HG02610 (cell line): ENCODE results near the gene MPC2.
"Not testable (repeated sequence)": the region's sequence is repeated elsewhere in the genome, so short reads cannot be mapped to it uniquely, and the experiment has no call there.

Experiments used
- ATAC-seq: cut with Tn5 transposase; IDR thresholded peaks from one replicate; pipeline ENCODE4 v1.9.1; 2021; ENCODE audit warnings: mild to moderate bottlenecking, moderate library complexity; ENCODE audit not compliant: unreplicated experiment

Gene MPC2

GRCh38 chr1:167909691-167910180, 27.1 kb downstream of the MPC2 start:
- ATAC-seq: no peak

GRCh38 chr1:167905671-167906070, 31.2 kb downstream of the MPC2 start:
- no peak for ATAC-seq

GRCh38 chr1:167905182-167905581, 31.7 kb downstream of the MPC2 start:
- no peak for ATAC-seq

GRCh38 chr1:167904652-167905130, 32.2 kb downstream of the MPC2 start:
- ATAC-seq: no peak

- ATAC-seq: no peak
These were observed 36.0 kb downstream of the MPC2 start for GRCh38 chr1:167900907-167901306.

- ATAC-seq: peak; percentile 88
These were observed 37.6 kb downstream of the MPC2 start for GRCh38 chr1:167899253-167899681.

- no peak for ATAC-seq
These were observed 38.2 kb downstream of the MPC2 start for GRCh38 chr1:167898578-167899222.

- no peak for ATAC-seq
These were observed 43.1 kb downstream of the MPC2 start for GRCh38 chr1:167893798-167894197.

- no peak for ATAC-seq
These were observed 46.5 kb downstream of the MPC2 start for GRCh38 chr1:167890400-167890799.

- not testable (repeated sequence) for ATAC-seq
These were observed 49.7 kb downstream of the MPC2 start for GRCh38 chr1:167887187-167887586.

- ATAC-seq: no peak
These were observed 54.5 kb downstream of the MPC2 start for GRCh38 chr1:167882376-167882775.

- ATAC-seq: no peak
These were observed 55.1 kb downstream of the MPC2 start for GRCh38 chr1:167881786-167882185.

GRCh38 chr1:167881069-167881468, 55.8 kb downstream of the MPC2 start:
- ATAC-seq: no peak

- ATAC-seq: no peak
These were observed 56.3 kb downstream of the MPC2 start for GRCh38 chr1:167880580-167881021.

- ATAC-seq: no peak
These were observed 57.4 kb downstream of the MPC2 start for GRCh38 chr1:167879508-167879907.

GRCh38 chr1:167878372-167879160, 58.3 kb downstream of the MPC2 start:
- ATAC-seq: no peak

- ATAC-seq: no peak
These were observed 60.2 kb downstream of the MPC2 start for GRCh38 chr1:167876597-167877175.

- no peak for ATAC-seq
These were observed 65.5 kb downstream of the MPC2 start for GRCh38 chr1:167871331-167871730.

GRCh38 chr1:167869157-167870001, 67.5 kb downstream of the MPC2 start:
- ATAC-seq: not testable (repeated sequence)

GRCh38 chr1:167866739-167867414, 70.0 kb downstream of the MPC2 start:
- not testable (repeated sequence) for ATAC-seq
